Activated T-helper 1 cell treated with anti-CD3 and anti-CD28 coated beads, Interleukin-2, amount 50 U/mL, for 16 hours (primary cell): ENCODE results near the gene RABGAP1L.
A peak's percentile ranks its signal among the peaks of the same experiment; 100 is the strongest.
"Not testable (repeated sequence)": the region's sequence is repeated elsewhere in the genome, so short reads cannot be mapped to it uniquely, and the experiment has no call there.

ENCODE experiments used
- DNase-seq, 2 donors: peaks; one replicate each; pipeline ENCODE4 v3.0.0-alpha.2; 2020; ENCODE audit warnings: low read depth in 1 of 2, low spot score in 1 of 2

RABGAP1L gene

GRCh38 chr1:174238845-174239501 is 79.7 kb downstream of the RABGAP1L start:
- not testable (repeated sequence) for DNase-seq

GRCh38 chr1:174239541-174239940 is 80.2 kb downstream of the RABGAP1L start:
- no peak for DNase-seq

GRCh38 chr1:174242856-174243255 is 83.5 kb downstream of the RABGAP1L start:
- no peak for DNase-seq

GRCh38 chr1:174243451-174244000 is 84.2 kb downstream of the RABGAP1L start:
- DNase-seq: no peak

GRCh38 chr1:174244017-174244416 is 84.7 kb downstream of the RABGAP1L start:
- DNase-seq: no peak

- DNase-seq: no peak
These were observed 88.2 kb downstream of the RABGAP1L start for GRCh38 chr1:174247472-174247871.

GRCh38 chr1:174248041-174248440 is 88.7 kb downstream of the RABGAP1L start:
- DNase-seq: no peak

- DNase-seq: not testable (repeated sequence)
These were observed 97.1 kb downstream of the RABGAP1L start for GRCh38 chr1:174256386-174256785.

GRCh38 chr1:174258148-174258550 is 98.8 kb downstream of the RABGAP1L start:
- DNase-seq: peak in 1 of 2 donors; percentile 5

- DNase-seq: no peak
These were observed 103.3 kb downstream of the RABGAP1L start for GRCh38 chr1:174262349-174263241.

- DNase-seq: no peak
These were observed 106.0 kb downstream of the RABGAP1L start for GRCh38 chr1:174265282-174265681.

GRCh38 chr1:174266476-174266875 is 107.2 kb downstream of the RABGAP1L start:
- DNase-seq: no peak

- no peak for DNase-seq
These were observed 107.8 kb downstream of the RABGAP1L start for GRCh38 chr1:174266991-174267612.

- no peak for DNase-seq
These were observed 110.8 kb downstream of the RABGAP1L start for GRCh38 chr1:174269989-174270651.

GRCh38 chr1:174273190-174273589 is 113.9 kb downstream of the RABGAP1L start:
- no peak for DNase-seq

- no peak for DNase-seq
These were observed 114.5 kb downstream of the RABGAP1L start for GRCh38 chr1:174273776-174274175.

GRCh38 chr1:174274452-174274851 is 115.1 kb downstream of the RABGAP1L start:
- DNase-seq: no peak

GRCh38 chr1:174274884-174275283 is 115.6 kb downstream of the RABGAP1L start:
- DNase-seq: no peak

GRCh38 chr1:174276087-174276486 is 116.8 kb downstream of the RABGAP1L start:
- no peak for DNase-seq

GRCh38 chr1:174284052-174284451 is 124.7 kb downstream of the RABGAP1L start:
- no peak for DNase-seq

GRCh38 chr1:174286042-174286441 is 126.7 kb downstream of the RABGAP1L start:
- DNase-seq: no peak
